HG02970 (cell line): ENCODE measurements around the gene CBFB.
"Not testable (repeated sequence)": the region's sequence is repeated elsewhere in the genome, so short reads cannot be mapped to it uniquely, and the experiment has no call there.

Source experiments
- ATAC-seq: cut with Tn5 transposase; IDR thresholded peaks from one replicate; pipeline ENCODE4 v1.9.1; 2021; ENCODE audit warnings: mild to moderate bottlenecking, moderate library complexity, moderate number of reproducible peaks; ENCODE audit not compliant: unreplicated experiment, low FRiP score

The CBFB gene

DNA sequence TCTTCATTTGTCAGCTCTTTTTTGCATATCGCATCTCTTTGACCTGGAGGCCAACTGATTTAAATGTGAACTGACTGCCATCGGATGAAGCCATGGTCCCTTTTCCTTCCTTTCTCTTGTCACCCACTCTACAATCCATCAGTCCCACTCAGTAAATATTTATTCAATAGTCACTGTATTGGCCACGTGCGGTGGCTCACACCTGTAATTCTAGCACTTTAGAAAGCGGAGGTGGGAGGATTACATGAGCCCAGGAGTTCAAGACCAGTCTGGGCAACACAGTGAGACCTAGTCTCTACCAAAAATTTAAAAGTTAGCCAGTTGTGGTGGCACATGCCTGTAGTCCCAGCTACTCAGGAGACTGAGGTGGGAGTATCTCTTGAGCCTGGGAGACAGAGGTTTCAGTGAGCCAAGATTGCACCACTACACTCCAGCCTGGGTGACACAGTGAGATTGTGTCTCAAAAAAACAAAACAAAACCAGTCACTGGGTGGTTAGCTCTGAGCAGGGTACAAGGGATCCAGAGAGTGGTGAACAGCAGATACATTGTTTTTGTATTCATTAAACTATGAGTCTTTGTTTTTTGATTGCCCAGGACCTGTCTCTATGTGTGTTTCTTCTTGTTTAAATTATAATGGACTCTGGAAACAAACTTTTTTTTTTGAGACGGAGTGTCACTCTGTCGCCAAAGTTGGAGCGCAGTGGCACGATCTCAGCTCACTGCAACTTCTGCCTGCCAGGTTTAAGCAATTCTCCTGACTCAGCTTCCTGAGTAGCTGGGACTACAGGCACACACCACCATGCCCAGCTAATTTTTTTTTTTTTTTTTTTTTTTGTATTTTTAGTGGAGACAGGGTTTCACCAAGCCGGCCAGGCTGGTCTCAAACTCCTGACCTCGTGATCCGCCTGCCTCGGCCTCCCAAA lies 87.7 kb downstream of the CBFB start:
- no peak for ATAC-seq

DNA sequence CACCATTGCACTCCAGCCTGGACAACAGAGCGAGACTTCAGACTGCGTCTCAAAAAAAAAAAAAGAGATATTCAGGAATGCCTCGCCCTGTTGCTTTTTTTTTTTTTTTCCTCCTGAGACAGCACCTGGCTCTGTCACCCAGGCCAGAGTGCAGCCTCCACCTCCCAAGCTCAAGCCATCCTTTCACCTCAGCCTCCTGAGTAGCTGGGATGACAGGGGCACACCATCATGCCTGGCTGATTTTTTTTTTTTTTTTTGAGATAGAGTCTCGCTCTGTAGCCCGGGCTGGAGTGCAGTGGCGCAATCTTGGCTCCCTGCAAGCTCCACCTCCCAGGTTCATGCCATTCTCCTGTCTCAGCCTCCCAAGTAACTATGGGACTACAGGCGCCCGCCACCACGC lies 88.8 kb downstream of the CBFB start:
- no peak for ATAC-seq

DNA sequence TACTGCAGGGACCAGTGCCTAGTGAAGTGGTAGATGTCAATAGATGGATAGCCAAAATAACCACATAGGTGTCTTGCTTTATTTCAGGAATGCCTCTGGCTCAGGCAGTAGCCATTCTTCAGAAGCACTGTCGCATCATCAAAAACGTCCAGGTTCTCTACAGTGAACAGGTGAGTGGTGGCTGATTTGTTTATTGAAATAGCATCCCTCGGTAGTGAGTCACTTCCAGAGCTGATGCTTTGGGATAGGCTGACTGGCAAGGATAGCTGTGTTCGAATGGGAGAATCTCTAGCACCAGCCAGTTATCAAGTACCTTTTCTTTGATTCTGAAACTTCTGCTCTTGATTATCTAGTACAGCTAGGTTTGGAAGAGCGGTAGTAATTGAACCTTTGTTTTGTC lies 91.1 kb downstream of the CBFB start:
- no peak for ATAC-seq

DNA sequence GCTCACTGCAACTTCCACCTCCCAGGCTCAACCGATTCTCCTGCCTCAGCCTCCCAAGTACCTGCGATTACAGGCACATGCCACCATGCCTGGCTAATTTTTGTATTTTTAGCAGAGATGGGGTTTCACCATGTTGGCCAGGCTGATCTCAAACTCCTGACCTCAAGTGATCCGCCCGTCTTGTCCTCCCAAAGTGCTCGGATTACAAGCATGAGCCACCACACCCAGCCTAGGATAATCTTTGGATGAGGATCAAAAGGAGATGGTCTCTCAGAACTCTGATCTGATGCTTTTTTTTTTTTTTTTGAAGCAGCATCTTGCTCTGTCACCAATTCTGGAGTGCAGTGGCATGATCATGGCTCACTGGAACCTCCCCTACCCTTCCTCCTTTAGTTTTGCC lies 93.8 kb downstream of the CBFB start:
- not testable (repeated sequence) for ATAC-seq

DNA sequence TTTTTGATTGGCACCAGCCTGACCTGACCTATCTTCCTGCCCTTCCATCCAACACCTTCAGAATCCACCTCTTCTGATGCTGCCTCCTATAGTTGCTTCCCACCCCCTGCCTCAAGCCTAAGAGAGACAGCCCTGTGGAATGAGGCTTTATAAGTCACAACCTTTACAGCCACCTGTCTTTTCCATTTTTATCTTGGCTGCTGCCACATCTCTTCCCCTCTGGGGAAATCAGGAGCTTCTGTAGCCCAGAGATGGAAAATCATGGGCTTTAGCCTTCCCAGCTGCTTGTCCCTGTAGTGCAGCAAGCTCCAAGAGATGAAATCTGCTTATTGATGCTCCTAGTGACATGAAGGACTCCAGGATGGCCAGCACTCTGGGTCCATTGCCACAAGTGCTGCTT lies 99.5 kb downstream of the CBFB start:
- ATAC-seq, result no peak

DNA sequence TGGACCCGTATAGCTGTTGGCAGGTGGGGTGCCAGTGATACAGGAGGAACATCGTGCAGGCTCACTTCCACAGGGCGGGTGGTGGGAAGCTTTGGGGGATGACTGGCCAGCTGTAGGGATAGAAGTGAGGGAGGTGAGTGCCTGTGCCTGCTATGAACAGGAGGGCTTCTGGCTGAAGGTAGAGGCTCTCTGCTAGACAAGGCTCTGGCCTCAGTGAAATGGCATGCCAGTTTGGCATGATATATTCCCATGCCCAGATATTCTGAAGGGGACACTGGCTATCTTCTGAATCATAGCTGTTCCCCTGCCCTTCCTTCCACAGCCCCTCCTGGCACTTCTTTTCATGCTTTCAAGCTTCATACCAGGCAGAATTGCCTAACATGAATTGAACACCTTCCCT lies 99.9 kb downstream of the CBFB start:
- ATAC-seq, result no peak

DNA sequence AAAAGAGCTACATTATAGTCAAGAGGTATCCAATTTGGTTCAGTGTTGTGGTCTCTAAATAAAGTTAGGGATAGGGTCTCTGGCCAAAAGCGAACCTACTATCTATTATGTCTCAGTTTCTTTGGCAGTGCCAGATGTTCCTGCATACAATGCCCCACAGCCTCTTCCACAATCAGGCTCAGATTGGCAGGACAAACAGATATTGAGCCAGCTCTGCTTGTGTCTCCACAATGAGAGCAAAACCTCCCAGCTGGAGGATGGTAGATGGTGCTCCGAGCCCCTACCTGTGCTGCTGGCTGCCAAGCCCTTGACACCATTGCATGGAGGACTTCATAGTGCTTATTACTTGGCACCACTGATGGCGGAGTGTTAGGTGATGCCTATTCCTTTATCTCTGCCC lies 100.5 kb downstream of the CBFB start:
- ATAC-seq, result no peak

DNA sequence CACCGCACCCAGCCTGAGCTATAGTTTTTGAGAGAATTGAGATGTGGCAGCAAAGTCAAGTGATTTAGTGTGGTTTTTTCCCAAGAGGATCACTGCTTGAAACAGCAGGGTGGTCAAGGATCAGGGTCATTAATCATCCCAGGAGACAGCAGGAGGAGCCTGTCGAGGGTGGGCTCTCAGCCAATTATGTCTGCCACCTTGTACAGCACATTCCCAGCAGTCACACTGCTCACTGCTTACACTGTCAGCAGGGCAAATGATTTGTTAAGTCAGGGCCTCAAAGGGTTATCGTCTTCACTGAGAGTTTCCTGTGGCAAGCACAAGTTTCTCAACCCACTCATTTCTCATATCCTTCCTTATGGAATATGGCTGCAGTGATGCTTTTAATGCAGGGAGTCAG lies 108.7 kb downstream of the CBFB start:
- ATAC-seq, result no peak

DNA sequence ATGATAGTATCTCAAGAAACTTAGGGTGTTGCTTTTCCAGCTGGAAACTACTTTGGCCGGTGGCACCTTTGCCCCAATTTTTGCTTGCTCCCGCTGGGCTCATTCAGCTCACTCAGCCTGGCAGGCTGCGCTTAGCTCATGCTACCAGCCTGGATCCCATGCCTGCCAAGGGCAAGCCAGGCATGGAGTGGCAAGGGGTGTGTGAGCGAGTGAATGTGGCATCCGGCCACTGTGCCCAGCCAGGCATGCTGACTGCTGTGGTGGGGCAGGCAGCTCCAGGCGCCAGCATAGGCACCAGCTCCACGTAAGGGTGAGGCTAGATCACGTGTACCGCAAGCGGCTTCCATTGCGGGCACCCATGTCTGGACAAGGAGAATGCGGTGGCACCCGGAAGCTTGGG lies 112.4 kb downstream of the CBFB start:
- no peak for ATAC-seq

DNA sequence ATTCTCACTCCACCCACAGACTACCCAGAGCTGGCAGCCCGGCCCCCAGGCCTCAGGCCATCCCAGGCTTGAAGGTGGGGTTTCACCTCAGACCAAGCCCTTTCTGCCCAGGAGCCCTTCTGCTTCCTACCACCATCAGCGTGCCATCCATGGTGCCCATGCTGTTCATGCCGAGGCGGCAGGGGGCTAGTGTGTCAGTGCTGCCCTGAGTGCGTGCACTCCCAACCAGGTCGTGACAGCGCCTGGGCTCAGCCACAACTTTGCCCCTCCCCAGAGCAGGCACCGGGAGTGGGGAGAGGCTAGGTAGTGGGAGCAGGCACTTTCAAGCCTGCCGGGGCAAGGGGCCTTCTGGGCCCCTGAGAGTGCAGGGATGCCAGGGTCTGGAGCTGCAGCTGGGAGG lies 113.4 kb downstream of the CBFB start:
- no peak for ATAC-seq

DNA sequence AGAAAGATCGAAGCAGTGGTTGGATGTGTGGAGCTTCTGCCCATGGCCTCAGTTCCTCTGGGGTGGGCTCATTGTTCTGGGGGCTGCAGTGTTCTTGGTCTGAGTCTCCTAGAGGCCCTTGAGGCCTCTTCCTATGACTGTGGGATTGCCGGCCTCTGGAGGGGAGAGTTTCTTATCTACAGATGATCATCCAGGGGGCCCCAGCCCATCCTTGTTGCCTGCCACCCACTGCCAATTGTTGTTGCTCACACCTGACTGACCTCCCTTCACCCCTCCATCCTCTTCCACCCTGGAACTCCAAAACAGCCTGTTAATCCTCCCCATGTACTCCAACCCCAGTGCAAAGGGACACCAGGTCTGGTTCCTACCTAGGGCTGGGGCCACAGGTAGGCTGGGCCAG lies 116.0 kb downstream of the CBFB start:
- ATAC-seq, result no peak

DNA sequence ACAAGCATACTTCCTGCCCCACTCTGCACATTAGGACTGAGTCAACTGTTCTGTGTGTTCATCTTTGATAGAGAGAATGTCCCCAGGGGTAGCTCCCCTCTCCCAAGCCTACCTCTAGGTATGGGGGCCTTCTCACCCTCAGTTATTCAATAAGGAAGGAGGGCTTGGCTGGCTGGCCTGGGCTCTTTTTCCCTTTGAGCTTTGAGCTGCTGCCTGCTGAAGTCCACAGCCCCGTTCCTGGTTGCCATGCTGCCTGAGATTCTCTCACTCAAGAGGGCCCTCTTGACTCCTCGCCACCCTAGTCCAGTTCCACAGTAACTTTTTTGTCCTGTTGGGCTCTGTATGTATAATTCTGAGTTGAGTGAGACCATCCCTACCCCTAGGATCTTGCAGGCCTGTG lies 116.8 kb downstream of the CBFB start:
- ATAC-seq, result no peak

DNA sequence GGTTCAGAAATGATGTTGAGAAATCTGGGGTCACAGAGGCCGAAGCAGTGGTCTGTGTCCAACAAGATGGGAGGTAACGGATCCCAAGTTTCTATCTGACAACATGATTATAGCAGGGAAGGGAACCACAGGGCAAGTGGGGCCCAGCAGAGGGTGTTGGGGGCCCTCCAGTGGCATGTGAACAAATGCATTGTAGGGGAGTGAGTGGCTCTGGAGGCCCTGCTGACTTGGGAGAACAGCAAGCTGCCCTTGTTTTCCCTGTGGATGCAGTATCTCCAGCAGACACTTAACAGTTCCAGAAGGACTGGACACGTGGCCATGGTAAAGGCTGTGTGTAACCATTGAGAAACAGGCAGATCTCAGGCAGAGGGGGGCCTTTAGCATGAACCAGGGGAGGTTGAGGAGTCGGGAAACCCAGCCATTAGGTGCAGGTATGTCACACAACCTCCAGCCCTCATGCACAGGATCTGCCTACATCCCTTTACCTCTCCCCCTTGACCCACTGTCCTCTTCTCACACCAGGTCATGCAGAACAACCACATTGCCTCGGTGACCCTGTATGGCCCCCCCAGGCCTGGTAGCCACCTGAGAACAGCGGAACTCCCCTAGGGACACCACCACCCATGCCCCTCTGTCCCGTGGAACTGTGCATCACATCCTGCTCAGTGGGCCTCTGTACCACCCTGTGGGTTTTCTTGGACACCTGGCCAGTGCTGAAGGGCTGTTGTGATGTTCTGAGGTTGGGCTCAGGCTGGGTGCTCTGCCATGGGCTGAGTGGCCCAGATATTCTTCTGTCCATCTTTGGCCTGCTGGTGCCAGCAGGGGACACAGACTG lies 117.8 kb downstream of the CBFB start:
- no peak for ATAC-seq

DNA sequence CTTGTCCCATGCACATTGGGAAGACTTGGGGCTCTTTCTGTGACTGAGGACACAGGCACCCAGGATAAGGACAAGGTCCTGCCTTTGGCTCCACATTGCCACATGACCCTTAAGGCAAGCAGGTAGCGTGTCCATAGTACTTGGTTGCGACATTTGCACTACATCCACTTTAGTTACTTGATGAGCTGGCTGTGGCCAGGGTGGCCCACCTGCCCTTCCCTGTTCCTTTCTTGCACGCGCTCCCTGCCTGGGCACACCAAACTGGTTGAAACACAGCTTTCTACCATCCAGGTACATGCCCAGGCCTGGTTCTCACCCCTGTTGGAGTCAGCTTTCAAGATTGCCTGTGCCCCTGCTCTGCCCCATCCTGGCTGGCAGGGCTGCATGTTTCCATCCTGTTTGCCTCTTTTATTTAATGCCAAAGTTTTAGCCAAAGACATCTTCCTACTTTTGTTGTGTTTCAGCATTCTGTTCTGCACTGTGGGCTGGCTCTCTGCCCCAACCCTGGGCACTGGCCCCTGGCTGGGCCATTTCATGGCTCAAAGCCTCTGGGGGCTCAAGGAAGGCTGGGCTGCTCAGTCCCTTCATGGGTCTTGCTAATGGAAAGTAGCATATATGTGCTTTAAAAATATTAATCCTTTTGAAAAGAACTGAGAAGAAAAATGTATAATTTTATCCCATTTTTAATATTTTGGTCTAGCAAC lies 118.6 kb downstream of the CBFB start:
- ATAC-seq, result no peak

DNA sequence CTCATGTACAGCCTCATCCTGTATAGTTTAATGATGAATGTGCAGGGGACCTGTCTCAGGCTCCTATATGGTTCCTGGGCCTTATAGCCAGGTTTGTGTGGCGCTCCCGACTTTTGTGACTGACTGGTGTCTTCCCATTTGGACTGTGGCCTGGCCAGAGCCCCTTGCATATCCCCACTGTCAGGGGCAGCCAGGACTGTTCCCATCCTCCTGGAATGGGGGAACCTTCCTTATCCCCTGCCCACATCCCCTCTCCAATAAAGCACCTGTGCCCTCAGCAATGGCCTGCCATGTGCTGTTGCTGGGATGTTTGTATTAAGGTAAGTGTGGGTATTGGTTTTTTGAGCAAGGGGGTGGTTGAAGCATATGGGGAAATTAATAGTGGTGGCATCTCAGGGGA lies 119.3 kb downstream of the CBFB start:
- no peak for ATAC-seq

DNA sequence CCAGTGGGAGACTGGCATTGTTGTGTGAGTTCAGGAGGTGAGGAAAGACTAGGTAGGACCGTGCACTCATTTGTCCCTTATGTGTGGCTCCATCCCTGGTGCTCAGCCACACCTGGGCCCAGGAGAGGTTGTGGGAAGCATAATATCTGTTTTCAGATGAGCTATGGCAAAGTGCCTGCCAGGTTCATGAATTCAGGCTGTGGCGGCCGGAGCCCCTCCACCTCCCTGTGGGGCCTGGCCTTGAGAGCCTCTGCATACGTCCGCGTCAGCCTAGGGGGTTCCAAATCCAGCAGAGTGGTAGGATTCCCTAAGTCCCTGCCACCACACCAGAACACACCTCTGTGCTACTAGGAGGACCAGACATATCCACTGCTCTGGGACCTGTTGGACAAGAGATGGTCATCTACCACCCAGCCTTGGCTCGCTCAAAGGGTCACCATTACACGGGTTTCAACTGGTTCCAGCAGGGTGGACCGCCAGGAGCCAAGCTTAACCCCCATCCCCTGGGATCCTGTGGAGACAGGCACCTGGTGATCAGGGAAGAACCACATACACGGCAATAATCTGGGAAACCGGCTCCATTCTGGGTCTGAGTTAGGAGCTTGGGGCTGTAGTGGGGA lies 119.8 kb downstream of the CBFB start:
- no peak for ATAC-seq

DNA sequence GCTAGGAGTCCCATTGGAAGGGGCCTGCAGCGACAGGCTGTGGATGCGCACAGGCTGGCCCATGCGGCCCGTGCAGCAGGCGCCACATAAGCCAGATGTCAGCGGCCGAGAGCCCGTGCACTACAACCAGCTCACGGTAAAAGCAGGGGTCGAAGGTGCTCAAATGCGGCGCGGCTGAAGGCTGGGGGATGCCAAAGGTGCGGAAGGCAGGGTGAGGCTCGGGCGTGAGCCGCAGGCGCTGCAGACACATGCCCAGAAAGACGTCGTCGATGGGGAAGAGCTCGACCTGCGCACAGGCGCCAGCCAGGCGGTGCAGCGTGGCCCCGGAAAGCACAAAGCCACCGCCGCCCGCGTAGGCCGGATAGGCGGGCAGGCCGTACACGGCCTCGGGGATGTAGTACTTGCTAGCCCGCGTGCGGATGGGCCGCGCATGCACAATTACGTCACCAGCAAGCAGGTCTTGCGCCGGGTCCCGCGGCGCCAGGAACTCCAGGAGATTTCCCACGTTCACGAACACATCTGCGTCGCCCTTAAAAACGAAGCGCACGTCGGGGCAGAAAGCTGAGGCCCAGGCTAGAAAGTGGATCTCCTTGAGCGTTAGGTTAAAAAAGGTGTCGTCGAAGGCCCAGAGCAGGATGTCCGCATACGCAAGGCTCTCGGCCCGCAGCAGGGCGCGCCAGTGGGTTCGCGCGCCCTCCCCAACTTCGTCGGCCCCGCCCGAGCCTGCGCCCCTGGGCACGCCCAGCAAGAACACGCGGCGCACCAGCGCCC lies 120.5 kb downstream of the CBFB start:
- ATAC-seq, result no peak

DNA sequence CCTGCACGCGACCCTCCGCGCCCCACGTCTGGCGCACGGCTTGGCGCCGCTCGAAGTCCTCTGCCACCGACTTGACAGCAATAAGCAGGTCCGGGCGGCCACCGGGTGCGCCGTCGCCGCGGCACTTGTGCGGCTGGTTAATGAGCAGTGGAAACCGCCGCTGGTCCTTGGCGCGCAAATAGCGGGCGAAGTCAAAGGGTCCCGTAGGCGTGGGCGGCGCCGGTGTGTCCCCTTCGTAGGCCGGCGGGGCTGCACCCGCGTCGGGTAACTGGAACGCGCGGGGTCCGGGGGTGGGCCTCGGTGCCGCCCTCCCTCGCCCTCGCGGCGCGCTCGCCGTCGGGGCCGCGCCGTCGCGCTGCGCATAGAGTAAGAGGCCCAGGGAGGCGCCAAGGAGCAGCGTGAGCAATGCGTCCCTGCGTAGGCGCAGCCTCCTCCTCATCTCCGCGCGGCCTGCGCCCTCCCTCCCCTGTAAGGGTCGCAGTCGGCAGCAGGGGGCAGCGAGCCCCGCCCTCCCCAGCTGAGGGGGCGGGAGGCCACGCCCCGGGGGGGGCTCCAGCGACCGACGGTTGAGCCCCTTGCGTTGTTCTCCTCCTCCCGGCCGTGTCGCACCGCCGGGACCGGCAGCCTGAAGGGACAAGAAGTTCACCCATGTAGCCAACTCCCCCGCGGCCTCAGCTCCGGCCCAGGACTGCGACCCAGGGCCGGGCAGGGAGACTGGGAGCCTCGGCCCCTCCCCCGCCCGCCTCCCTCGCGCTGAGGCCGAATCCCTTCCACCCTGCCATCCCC lies 121.3 kb downstream of the CBFB start:
- ATAC-seq, result no peak
